Activated T-cell treated with anti-CD3 and anti-CD28 coated beads for 48 hours (primary cell): ENCODE results near the gene C19orf85.

Source experiments
- DNase-seq: peaks from one replicate; pipeline ENCODE4 v3.0.0-alpha.2; 2020; ENCODE audit warnings: low read depth

C19orf85 gene

DNA sequence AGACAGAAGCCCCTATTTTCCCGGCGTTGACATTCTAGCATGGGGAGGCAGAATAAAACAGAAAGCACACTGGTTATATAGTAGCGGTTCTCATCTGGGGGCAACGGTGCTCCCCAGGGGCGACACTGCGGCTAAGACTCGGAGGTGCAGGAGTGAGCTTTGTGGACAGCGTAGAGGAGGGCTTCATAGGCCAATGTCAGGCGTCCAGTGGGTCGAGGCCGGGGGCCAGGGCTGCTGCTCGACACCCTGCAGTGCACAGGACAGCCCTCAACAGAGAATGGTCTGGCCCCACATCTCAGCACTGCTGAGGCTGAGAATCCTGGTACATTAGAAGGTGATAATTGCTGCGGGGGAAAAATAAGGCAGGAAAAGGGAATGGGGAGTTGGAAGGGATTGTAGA lies 13.4 kb upstream of the C19orf85 start:
- no peak for DNase-seq

DNA sequence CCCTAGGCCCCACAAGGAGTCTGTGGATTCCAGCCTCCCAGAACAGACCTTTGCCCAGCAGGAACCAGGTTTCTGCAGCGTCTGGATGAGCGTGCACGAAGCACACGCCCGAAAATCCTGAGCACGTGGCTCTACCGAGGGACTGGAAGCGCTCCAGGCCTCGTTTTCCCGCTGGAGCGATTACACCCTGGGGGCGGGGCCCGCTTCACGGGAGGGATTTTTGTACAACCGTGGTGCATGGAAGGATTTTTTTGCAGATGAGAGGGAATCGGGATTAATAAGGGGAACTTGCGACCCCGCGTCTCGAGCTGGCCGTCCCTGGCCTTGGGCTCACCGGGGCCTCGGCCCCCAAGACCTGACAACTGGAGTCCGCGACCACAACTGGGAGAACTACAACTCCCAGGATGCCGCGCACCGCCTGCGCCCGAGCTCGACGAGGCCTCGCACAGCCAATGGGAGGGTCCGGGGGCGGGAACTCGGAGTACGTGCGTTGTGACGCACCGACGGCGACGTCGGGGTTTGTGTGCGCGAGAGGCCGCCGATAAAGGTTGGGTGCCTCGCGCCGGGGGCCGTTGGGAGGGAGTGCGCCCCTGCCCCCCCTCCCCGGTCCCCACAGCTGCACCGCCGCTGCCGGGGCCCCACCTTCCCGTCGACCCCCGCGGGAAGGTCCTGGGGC lies 11.7 kb upstream of the C19orf85 start, which contains the start of gene ZNF628:
TSS of gene ZNF628 (plus strand) at position 518 of the 676 bp plus-strand sequence. CDS start 3,294 bp downstream, outside the sequence.
- DNase-seq, result peak; percentile 97

DNA sequence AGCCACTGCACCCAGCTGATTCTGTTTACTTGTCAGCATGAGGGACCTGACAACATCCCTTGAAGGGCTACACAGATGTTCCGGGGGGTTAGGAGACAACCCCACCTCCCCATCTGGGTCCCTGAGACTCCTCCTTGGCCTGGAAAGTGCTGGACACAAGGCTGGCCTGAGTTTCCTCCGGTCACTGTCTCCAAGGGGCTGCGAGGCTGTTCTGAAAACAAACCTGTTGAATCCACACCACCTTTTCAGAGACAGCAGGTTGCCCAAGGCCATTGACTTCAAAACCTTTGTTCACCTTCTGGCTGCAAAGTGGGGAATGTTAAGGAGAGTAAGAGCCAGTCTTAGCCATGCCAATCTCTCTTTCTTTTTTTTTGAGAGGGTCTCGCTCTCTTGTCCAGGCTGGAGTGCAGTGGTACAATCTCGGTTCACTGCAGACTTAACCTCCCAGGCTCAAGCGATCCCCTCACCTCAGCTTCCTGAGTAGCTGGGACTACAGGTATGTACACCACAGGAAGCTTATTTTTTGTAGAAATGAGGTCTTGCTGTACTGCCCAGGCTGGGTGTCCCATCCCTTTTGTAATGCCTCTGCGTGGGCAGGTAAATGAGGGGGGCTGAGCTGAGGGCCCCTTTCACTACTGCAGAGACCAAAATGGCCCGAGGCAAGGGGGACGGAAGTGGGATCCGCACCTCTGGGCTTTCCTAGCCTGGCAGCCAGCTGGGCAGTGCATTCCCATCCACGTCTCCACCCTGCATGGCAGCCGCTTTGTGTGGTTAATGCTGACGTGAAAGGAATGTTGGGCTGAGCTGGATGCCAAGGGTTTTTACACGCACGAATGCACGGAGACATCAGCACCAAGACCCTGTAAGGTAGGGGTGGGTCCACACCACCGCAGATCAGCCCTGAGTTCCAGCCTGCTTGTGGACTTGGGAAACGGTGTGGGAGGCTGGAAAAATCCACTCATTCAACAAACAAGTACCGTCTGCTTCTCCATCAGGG lies 10.0 kb upstream of the C19orf85 start:
- no peak for DNase-seq

DNA sequence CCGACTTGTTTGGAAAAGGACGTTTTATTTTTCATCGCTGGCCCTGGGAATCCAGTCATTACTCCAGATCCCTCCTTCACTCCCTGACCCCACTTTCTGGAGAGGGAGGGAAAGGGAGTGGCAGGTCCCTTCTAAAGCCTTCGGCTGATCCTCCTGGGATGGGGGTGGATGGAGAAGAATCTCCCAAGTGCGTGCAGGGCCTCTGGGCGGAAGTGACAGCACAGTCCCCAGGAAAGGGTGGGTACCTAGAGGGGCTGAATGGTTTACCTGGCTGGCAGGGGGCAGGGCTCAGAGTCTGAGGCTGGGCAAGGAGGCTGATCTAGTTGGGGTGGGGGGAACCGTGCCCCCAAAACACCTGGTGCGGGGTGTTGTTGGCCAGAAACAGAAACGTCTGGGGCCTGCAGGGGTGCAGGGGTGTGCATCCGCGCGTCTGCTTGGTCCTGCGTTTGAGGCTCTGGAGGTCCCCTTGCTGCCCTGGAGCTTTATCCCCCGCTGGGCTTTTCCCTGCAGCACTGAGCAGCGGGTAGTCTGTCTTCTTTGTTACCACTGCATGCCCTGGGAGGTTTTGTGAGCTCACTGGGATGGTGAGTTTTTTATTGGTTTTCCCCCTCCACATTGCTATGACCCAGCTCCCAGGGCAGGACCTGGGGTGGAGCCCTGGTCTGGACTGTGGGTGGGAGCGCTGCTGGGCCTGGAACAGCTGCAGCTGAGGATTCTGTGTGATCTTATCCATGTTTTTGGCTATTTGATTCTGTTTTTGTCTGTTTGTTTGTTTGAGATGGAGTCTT lies 8.9 kb upstream of the C19orf85 start:
- no peak for DNase-seq

DNA sequence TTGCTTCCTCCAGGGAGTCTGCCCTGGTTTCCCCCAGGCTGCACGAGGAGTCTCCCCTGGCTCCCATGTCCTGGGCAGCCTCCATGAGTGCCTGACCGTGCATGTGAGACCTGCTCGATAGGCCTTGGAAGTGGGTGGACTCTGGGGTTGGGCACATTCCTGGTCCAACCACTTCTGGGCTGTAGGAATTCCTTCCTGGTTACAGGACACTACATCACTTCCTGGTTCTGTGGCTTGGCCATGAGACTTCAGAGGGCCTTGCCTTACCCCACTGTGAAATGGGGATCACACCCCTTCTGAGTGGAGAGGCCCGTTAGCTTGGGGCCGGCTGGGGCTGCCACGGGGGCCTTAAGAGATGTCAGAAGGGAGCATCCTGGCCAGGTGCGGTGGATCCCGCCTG lies 7.9 kb upstream of the C19orf85 start:
- DNase-seq, result no peak

DNA sequence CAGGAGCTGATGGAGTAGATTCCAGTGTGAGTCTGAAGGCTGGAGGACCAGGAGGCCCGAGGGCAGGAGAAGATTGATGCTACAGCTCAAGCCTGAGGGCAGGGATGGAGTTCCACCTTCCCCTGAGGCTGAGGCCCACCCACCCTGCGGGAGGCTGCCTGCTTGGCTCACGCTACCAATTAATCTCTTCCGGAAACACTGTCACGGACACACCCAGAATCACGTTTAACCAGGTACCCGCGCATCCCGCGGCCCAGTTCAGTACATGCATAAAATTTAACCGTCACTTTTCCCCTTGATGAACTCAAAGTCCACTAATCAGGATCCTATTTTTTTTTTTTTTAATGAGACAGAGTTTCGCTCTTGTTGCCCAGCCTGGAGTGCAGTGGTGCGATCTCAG lies 6.7 kb upstream of the C19orf85 start:
- no peak for DNase-seq

DNA sequence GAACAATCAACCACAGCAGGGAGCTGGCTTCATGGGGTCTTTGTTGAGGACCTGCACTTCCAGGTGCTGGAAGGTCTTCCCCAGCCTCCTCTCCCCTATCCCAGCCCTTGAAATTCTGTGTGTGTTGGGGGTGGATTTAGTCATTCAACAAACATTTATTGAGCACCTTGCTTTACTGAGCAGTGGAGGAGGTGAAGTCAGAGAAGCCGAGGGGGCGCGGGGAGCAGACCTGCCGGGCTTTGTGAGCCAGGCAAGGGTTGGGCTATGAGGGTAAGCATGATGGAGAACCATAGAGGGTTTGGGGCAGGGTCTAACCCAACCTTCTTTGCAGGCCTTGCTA lies 3.5 kb upstream of the C19orf85 start:
- no peak for DNase-seq

GRCh38 chr19:55467236-55468053 lies 2.9 kb upstream of the C19orf85 start:
- peak; percentile 70 for DNase-seq

- DNase-seq, result no peak
Measured at GRCh38 chr19:55466241-55466614, 1.7 kb upstream of the C19orf85 start.

DNA sequence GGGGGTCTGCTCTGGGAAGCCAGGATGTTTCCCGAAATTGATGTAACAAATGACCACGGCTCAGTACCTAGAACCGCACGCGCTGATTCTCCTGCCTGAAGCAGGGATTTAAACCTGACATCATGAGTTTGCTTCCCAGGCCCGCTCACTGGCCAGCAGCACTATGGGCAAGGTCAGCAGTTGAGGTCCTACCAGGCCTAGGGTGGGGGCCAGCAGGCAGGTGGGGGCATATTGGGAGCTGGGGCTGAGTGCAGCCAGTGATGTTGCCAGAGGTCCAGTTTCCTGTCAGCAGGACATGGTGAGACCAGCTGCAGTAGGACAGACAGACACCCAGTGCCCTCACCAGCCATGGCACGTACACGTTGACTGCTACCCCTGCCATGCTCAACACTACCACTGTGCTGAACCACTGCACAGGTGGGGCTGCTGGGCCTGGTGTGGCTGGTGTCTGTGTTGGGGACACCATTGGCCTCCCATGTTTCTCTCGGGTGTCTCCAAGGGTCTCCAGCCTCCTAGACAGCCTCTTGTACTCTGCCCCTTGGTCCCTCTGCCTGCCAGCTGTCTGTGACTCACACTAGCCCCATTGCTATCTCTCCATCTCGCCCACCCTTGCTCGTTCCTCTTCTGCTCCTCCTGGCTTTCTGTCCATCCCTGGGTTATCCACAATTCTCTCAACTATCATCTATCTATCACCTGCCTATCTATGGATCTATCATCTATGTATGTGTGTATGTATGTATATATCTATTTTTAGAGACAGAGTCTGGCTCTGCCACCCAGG lies 1.1 kb upstream of the C19orf85 start:
- DNase-seq, result no peak

DNA sequence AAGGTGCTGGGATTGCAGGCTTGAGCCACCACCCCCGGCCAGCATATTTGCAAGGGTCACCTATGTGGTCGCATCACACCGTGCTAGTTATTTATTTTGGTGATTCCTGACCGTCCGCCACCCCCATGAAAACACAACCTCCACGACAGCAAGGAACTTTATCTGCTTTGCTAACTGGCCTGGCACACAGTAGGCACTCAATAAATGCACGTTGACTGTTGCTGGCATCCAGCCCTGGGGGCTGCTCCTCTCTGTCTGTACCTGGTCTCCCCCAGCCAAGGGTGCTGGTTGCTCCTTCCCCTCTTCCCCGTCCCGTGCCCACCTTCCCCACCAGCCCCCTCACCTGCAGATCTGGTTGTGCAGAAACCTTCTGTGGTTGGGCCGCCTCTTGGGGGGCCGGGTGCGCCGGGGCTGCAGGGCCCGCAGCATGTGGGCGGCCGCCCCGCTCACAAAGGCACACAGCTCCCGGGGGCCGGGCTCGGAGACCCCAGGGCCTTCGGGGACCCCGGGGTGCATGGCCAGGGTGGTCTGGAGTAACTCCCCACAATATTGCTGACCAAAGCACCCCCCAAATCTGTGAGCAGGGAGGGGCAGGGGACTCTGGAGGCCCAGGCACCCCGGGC lies 401 bp downstream of the C19orf85 start:
- no peak for DNase-seq

GRCh38 chr19:55463583-55464031 lies 944 bp downstream of the C19orf85 start:
- DNase-seq, result no peak

- DNase-seq, result no peak
Measured at GRCh38 chr19:55462722-55463121, 1.8 kb downstream of the C19orf85 start.

DNA sequence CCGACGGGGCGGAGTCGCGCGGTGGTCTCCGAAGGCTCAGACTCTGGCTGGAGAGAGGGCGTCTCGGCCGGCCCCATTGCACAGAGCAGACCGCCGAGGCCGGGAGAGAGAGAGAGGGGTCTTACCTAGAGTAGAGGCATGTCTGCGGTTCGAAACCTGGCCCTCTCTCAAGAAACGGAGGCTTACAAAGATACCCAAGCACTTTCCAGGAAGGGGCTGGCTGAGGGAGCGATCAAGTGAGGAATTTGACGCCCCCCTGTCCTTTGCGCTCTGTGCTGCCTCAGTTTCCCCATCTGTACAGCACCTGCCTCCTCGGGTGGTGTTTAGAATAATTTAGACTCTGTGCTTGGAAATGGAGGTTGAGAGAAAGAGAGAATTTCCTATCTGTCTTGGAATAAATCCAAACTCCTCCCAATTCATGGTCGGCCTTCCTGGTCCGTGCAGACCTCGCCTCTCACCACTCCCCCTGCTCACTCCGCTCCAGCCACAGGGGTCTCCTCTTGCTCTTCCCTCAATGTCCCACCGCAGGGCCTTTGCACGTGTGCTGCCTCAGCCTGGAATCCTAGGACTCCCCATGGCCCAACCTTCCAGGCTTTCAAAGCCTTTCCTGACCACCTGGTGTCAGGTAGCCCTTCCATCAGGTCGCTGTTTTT lies 2.5 kb downstream of the C19orf85 start:
- no peak for DNase-seq

DNA sequence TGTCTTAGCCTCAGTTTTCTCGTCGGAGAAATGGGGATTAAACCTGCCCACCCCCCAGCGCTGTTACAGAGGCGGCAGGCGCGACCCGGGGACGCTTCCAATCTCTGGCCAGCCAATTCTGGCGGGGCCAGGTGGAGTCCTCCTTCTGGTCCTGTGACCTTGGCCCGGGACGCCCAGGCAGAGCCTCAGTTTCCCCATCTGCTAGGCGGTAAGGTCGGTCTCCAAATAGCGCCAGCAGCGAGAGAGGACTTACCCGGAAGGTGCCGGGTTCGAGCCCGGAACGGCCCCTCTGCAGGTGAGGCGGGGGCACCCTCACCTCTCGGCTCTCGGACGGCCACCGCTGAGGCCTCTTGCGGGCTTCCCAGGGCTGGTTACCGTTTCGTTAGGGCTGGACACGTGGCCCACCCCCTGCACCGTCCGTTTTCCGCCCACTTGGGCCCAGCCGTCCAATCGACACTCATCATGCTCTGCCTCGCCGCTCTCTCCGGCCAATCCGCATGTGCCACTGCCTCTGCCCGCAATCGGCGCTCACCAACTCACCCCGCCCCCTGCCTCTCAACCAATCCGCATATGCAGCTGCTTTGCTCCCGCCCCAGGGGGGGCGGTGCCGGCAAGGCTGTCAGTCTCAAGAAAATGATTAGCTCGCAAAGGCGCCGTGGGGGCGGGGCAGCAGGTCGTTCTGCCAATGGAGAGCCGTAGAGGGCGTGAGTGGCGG lies 3.1 kb downstream of the C19orf85 start, which contains the start of gene ISOC2:
TSS of gene ISOC2 (minus strand) at position 384 of the 715 bp plus-strand sequence. CDS start 5,156 bp downstream, outside the sequence.
- peak; percentile 100 for DNase-seq

GRCh38 chr19:55460670-55461258 lies 3.8 kb downstream of the C19orf85 start:
- no peak for DNase-seq

- no peak for DNase-seq
Measured at GRCh38 chr19:55459950-55460657, 4.4 kb downstream of the C19orf85 start.

DNA sequence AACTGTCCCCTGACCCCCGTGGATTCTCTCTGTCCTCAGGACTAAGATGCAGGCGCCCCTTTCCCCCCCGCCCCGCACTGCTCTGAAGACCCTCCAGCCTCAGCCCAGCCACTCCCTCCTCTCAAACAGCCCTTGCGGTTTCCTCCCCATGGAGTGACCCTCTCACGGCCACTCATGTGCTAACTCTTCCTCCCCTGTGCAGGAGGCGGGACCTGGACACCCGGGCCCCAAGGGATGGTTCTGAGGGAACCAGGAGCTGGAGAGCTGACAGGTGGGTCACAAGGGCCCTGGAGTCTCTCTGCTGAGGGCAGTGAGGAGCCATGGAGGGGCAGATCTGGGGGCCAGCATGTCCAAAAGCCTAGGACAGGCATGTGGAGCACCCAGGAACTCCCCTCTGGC lies 5.0 kb downstream of the C19orf85 start:
- DNase-seq, result no peak
